Measurements from ENCODE around the gene POU6F2. TPM values are rescaled to one million over a fixed set of nuclear protein-coding genes. Genes with fewer than 3 reads are reported as not detected.
A peak's percentile ranks its signal among the peaks of the same experiment; 100 is the strongest.

The POU6F2 gene
- total RNA-seq, 1 donor from 2014 or later = 2.9 TPM

DNA sequence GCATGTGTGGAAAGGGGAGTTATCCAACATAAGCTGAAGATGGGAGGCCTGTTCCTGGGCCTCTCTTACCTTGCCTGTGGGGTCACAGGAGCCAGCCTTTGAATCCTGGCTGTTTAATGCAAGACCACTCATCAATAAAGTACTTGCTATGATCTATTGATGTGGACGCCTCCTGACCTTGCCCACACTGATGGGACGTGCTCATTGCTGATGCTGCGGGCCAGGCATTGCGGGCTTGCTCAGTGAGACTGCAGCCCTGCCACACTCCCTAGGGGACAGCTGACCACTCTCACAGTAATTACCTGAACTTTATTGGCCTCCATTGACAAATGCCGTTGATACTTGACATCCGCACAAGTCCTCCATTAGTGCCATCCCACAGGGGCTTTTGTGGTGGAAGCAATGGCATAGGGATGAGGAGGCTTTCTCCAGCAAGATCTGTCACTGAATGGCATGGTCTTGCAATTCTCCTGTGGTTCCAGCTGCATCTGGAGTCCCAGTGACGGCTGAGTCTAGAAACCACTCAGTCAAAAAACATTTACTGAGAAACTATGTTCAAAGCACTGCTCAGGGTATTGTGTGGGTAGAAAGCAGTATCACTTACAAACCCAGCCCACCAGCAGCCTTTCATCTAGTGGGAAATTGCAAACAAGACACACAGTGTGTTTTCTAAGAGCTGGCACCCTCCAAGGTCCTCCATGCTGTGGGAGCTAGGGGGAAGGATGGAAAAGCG, 453.4 kb downstream of the POU6F2 start:
- intact Hi-C loops (cut with DNase I) = no loop called here
- DNase-seq (ENCODE audit: low spot score) (no peak), ATAC-seq (no peak)

DNA sequence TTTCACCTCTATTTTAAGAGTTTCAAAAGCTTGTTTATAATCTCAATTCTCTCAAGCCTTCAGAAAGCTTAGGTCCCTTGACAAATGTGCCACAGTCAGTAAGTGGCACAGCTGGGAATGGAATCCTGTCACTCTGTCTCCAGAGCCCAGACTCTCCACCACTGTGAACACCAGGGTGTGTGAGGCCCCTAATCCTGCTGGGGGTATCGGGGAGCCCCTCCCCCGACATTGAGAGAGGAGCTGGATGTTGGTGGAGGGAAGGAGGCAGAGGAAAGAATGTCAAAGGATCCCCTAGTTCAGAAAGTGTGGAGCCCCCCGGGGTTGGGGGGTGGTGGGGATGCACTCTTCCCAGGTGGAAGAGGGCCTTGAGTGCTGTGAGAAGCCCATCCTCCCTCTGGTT, 454.7 kb downstream of the POU6F2 start:
- DNase-seq (ENCODE audit: low spot score) = no peak
- intact Hi-C loops (cut with DNase I) = no loop called here
- no peak for ATAC-seq

DNA sequence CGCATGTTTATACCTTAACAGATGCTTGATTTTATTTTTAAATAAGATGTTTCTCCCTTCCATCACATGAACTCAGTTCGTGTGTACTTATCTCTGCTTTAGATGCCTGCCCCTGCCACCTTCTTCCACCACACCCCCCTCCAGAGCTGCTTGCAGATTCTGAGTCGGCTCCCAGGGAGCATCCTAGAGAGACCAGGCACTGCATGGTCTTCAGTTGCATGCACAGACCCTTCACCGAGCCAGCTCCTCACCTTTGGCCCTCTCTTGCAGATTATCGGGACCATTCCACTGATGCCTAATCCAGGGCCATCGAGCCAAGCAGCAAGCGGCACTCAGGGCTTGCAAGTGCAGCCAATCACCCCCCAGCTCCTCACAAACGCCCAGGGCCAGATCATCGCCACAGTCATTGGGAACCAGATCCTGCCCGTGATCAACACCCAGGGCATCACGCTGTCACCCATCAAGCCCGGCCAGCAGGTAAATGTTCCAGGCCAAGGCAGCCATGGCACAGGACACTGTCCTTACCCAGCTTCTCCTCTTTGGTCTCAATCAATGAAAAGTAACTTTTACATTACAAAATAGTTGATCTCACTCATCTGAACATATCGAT, 455.2 kb downstream of the POU6F2 start:
- intact Hi-C loops (cut with DNase I) = no loop called here
- DNase-seq (ENCODE audit: low spot score) (no peak), ATAC-seq (no peak)

DNA sequence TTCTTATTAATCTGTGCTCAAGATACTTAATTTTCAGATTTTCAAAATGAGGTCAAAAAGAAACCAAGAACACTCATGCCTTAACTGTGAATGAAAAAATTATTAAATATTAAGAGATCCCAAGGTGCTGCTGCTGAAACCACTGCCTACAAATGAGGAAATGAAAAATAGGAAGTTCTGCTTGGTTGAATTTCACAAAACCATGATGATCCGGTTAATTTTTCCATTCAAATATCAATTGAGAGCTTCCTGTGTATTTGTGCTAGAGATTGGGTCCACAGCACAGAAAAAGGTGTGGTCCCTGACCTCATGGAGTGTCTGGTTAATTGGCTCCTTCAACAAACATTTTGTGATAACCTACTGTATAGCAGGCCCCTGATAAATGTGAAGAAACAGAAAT, 455.8 kb downstream of the POU6F2 start:
- ATAC-seq (no peak), DNase-seq (ENCODE audit: low spot score) (no peak)
- intact Hi-C loops (cut with DNase I) = no loop called here

DNA sequence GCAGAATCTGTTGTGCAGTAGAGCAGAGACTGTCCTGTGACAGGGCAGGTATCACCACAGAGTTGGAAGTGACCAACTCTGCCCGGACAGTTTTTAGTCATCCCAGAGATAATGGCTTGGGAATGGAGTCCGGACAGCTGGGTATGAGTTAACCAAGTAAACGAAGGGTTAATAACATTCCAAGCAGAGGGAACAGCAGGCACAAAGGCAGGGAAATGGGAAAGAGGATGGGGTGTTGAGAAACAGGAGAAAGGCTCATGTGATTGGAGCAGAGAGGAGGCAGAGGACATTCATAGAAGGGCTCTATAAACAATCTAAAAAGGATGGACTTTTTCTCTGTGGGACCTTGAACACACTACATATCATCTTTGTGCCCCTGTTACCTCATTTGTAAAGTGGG, 456.3 kb downstream of the POU6F2 start:
- no peak for ATAC-seq
- DNase-seq (ENCODE audit: low spot score) = no peak
- intact Hi-C loops (cut with DNase I) = no loop called here

DNA sequence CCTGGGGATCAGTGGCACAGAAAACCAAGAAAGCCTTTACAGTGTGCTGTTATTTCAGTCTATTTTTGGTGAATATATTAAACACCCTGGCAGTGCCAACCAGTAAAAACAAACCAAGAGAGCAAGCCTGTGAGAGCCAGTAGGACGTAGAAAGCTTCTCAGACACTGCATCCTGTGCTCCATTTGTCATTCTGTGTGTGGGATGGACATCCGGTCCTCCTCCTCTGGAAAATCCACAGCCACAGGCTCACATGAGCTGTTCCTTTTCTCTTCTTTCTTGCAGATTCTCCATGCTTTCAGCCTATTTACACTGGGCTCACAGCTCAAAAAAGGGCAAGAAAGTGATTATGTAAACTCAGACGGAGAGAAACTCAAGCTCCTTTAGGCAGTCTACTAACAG, 468.8 kb downstream of the POU6F2 start:
- no peak for DNase-seq (ENCODE audit: low spot score)
- no peak for ATAC-seq
- intact Hi-C loops (cut with DNase I) = no loop called here

DNA sequence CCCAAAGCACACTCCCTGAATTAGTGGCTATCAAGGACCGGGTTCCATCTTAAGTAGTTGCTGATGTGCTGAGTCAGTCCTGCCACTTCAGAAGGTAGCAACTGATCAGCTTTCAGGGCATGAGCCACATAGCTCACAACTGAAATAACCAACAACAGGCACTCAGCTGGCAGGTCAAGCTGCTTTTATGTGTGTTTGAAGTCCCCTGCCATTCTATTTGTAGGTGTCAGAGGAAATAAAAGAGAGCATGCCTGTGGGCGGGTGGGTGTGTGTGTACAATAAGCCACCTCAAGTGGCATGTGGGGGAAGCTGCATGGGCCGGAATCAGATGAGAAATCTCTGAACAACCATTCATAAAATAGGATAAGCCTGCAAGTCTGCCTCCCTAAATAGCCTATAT, 474.2 kb downstream of the POU6F2 start:
- DNase-seq (ENCODE audit: low spot score) (no peak), ATAC-seq (no peak)
- intact Hi-C loops (cut with DNase I) = no loop called here

DNA sequence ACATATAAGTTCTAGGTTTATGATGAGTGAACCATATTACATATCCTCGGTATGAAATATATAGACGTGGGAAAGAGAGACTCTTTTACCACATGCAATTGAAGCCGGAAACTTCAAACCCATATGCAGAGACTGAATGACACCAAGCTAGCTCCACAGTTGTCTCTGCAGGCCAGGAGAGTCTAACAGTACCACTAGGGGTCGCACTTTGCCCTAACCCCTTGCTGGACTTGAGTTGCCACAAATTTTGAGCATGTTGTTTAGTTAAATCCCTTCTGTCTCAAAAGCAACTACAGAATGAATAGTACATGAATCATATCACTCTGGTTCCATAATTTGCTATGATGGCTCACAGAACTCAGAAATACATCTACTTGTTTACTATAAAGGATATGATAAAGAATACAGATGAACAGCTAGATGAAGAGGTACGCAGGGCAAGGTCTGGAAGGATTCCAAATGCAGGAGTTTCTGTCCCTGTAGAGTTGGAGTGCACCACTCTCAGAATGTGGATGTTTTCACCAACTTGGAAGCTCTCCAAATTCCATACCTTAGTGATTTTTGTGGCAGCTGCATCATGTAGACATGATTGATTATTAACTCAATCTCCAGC, 476.1 kb downstream of the POU6F2 start:
- intact Hi-C loops (cut with DNase I) = no loop called here
- no peak for DNase-seq (ENCODE audit: low spot score)
- no peak for ATAC-seq

DNA sequence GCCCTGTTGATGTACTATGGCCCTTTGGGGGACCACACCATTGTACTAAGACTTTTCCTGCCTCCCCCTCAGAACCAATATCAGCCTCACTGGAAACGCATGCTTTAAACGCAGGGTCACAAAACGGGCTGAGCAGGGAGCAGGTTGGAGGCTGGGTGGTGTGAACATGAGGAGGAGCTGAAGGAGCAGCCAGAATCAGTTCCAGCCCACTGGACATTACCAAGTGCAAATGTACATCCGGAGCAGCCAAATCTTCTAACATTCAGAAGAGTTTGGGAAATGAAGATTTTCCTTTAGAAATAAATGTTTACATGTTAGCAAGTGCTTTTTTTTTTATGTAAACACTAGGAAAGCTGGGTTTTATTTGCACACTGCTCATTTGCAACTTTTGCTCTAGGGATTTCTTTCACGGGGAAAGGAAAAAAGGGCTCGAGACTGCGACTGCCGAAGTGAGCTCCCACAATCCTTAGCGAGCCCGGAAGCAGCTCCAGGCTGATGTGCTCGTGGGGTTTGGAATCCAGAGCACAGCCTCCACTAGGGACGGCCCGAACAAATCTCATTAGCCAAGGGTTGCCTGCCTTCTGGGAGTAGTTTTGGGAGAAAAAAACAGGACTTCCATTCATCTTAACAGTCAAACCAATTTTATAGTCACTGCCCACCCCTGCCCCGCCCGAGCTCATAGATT, 480.5 kb downstream of the POU6F2 start:
- ATAC-seq = peak; percentile 67
- DNase-seq (ENCODE audit: low spot score) = no peak
- intact Hi-C loops (cut with DNase I) = no loop called here

DNA sequence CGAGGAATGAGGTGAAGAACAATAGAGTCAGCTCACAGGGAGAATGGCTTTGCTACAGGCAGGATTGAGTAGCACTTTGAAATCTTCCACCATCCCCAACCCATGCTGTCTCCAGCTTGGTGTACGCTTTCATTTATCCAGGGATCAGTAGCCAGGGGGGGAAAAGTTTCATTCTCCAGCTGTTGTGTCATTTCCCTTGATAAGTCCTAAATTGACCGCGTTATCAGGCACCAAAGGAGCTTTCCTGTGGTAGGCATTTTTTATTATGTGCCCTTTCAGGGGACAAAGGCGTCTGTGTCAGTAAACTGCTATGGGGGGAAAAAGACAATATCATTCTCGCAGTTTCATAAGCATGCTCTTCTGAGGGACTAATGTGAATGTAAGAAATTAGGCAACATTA, 481.9 kb downstream of the POU6F2 start:
- no peak for DNase-seq (ENCODE audit: low spot score)
- ATAC-seq = no peak
- intact Hi-C loops (cut with DNase I) = no loop called here

DNA sequence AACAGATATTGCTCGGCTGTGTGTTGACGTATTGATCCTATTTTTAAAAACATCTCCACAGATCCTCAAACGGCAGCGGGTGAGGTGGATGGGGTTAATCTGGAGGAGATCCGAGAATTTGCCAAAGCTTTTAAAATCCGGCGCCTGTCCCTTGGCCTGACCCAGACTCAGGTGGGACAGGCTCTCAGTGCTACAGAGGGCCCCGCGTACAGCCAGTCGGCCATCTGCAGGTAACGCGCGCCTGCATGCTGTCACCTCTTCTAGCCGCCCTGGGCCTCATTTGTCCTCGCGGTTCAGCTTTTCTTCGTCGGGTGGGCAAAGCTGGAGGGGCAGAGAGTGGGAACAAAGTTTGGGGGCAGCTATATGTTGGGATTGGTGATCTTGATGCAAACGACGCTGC, 482.8 kb downstream of the POU6F2 start:
- intact Hi-C loops (cut with DNase I) = no loop called here
- DNase-seq (ENCODE audit: low spot score) (no peak), ATAC-seq (no peak)

DNA sequence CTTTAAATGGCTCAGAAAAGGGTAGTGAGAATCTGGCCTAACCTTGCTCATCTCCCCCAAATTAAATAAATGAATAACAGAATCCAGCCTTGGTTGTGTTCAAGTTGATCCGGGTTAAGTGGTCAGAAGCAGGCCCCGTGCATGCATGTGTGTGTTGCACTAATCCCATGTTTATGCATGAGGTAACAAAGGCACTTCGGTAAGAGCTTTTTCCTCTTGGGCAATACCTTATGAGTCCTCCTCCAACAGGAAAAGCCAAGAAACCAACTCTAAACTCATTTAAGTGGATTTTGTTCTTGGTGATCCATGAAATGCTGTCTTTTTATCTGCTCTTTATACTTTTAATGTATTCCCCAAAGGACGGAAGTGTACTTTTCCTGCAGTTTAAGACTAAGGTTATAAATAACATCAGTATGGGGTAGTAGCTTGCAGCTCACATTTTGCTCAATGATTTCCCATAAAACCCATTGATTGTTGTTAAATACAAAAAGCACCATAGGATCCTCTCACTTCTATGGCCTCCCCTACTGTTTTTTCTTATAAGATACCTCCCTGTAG, 483.6 kb downstream of the POU6F2 start:
- ATAC-seq = no peak
- intact Hi-C loops (cut with DNase I) = no loop called here
- DNase-seq (ENCODE audit: low spot score) = no peak

DNA sequence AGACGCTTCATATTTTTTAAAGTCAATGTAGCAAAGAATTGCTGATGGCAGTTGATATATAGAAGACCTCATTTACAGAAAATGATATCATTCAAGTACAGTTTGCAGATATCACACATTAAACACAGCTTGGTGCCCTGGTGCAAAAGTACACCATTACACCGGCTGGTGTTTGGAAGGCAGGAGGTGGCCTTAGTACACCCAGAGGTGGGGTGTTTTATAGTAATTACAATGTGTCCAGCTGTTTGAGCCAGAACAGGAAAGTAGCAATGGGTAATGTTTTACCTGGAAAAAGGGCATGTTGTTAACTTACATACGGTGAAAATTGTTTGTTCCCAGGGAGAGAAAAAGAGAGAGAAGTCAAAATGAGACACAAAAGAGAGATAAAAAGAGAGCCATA, 485.5 kb downstream of the POU6F2 start:
- no peak for DNase-seq (ENCODE audit: low spot score)
- ATAC-seq = no peak
- intact Hi-C loops (cut with DNase I) = no loop called here

DNA sequence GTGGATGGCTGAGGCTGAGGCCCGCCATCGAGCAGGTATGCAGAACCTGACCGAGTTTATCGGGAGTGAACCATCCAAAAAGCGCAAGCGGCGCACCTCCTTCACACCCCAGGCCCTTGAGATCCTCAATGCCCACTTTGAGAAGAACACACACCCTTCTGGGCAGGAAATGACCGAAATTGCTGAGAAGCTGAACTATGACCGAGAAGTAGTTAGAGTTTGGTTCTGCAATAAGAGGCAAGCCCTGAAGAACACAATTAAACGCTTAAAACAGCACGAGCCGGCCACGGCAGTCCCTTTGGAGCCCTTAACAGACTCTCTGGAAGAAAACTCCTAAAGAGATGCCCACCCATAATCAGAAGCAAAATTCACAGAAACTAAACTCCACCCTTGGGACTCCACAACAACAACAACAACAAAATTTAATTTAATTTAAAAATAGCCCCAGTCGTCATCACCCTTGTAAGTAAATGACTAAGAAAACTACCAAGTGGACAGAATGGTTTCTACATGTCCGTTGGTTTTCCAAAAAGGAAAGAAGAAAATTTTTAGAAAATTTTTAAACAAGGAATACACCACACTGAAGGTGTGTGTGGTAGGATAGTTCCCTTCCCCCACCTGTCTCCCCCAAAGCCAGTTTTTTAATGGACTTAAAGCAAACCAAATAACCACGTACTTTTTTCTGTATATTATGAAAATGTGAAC, 486.8 kb downstream of the POU6F2 start:
- peak; percentile 55 for ATAC-seq
- intact Hi-C loops (cut with DNase I) = no loop called here
- DNase-seq (ENCODE audit: low spot score) = no peak

DNA sequence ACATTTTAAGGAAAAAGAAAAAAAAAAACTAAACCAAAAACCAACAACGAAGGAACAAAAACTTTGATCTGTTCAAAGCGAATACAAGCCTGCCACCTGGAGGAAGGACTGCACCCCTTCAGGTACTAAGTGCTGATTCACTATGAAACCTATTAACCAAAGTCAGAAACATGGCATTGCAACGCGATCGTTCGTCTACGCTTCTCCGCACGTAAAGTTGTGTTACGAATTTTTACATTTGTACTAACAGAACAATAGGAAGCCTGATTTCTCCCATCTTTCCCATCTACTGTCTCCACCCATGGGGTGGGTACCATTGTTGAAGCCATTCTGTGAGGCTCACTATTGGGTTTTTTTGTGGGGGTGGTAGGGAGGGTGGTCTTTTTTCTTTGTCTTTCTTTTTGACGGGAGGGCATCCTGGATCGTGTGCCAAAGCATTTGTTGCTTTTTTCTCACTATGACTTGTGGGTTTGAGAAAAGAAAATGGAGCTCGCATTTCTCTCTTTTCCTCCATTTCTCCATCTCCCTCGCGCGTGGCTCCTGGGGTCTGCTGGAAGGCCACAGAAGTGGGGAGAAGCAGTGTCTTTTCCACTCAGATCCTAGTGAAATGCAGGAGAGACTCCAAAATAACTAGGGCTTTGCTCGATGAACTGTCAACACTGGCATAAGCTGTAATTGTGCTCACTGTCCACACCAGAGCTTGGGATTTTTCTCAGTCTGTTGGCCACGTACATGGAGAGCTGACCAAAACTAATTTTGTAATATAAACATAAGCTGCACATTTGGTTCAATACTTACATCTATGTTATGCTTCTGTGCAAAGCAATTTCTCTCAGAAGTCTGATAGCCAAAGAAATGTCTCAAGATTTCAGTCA, 487.6 kb downstream of the POU6F2 start:
- DNase-seq (ENCODE audit: low spot score) (peak; percentile 67), ATAC-seq (peak; percentile 85)
- intact Hi-C loops (cut with DNase I) = no loop called here

DNA sequence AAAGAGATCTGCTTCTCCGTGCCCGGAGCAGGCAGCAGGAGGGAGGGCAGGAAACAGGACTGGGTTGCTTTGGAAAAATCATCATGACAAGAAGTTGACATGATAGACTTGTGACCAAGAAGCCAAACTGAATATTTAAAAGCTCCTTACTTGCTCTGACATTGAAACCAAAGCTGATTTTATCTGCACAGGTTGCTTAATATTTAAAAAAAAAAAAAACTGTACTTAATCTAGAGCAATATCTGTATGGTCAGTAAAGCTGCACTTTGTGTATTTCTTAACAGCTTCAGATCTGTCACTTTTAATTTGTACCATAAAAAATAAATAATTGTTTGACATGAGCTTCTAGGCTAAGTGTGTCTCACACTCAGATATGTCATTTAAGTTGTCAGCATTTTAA, 490.6 kb downstream of the POU6F2 start:
- no peak for ATAC-seq
- intact Hi-C loops (cut with DNase I) = no loop called here
- no peak for DNase-seq (ENCODE audit: low spot score)

DNA sequence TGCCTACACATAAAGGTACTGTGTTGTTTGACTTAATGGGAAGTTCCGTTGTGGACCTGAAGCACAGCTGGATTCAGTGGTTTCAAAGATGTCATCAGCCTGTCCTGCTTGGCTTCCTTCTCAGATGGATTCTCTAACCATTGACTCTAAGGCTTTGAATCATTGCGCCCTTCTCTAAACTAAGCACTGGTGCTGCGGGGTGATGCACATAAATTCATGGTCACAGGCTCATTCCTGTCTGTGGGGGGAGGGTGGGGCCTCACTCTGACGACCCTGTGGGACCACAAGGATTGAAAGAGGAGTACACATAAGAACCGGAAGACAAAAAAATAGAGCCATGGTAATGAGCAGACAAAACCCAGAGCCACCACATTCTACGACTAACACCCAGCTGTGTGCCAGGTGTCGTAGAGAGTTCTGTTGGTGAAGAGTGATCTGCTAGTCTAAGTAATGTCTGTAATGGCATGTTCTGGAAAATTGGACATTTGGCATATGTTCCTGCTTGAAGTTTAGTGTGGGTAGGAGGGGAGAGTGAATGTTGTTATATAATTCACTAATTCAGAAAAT, 491.2 kb downstream of the POU6F2 start:
- ATAC-seq (no peak), DNase-seq (ENCODE audit: low spot score) (no peak)
- intact Hi-C loops (cut with DNase I) = no loop called here

DNA sequence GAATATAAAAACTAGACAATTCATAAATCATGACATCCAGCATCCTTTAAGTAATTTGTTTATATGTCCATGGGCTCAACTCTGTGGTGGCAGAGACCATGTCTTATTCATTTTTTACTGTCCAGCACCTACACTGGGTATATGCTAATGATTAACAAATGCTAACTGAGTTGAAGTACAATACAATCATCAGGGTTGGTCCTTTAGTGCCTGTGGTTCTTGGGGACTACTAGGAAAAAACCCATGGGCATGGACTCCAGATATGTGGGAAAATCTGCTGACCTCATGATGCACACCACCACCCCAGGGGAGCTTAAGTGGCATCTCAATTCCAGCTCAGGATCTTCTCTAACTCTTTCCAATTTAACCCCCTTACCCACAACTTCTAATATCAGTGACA, 503.2 kb downstream of the POU6F2 start:
- ATAC-seq (no peak), DNase-seq (ENCODE audit: low spot score) (no peak)
- intact Hi-C loops (cut with DNase I) = no loop called here
